DOHH2 (cell line): ENCODE data around the gene TP53BP2.

Source experiments
- H3F3A ChIP-seq: fragments of 200-600 bp; sonication (generic), shearing (Covaris generic); 2 replicates; pipeline ENCODE4 v1.6.0; 2016; ENCODE audit warnings: antibody characterized with exemption, mild to moderate bottlenecking; ENCODE audit not compliant: control insufficient read depth, insufficient read depth
- H3K27ac ChIP-seq: fragments of 200-600 bp; sonication (generic); 2 replicates; pipeline ENCODE4 v1.5.1; 2014; ENCODE audit warnings: low read depth, mild to moderate bottlenecking, low read length, moderate library complexity
- H3K27me3 ChIP-seq: fragments of 200-600 bp; sonication (generic); 2 replicates; pipeline ENCODE4 v1.6.1; 2014; ENCODE audit warnings: mild to moderate bottlenecking, low read length, mixed read lengths; ENCODE audit not compliant: control insufficient read depth
- H3K36me3 ChIP-seq: fragments of 200-600 bp; sonication (generic); 2 replicates; pipeline ENCODE4 v1.6.1; 2014; ENCODE audit warnings: mild to moderate bottlenecking, low read length, moderate library complexity, mixed read lengths; ENCODE audit not compliant: control insufficient read depth
- H3K4me1 ChIP-seq: fragments of 200-600 bp; sonication (generic); 2 replicates; pipeline ENCODE4 v1.6.1; 2014; ENCODE audit warnings: mild to moderate bottlenecking, low read length, mixed read lengths; ENCODE audit not compliant: control insufficient read depth
- H3K4me2 ChIP-seq: fragments of 200-600 bp; sonication (generic); 2 replicates; pipeline ENCODE4 v1.6.0; 2014; ENCODE audit warnings: mild to moderate bottlenecking, low read length, moderate library complexity
- H3K4me3 ChIP-seq: fragments of 200-600 bp; sonication (generic); 2 replicates; pipeline ENCODE4 v1.5.1; 2014; ENCODE audit warnings: mild to moderate bottlenecking, low read length, mixed read lengths
- H3K79me2 ChIP-seq: fragments of 200-600 bp; sonication (generic); 2 replicates; pipeline ENCODE4 v1.6.1; 2014; ENCODE audit warnings: mild to moderate bottlenecking, low read length, mixed read lengths; ENCODE audit not compliant: control insufficient read depth
- H3K9me2 ChIP-seq: fragments of 200-600 bp; sonication (generic); replicated peaks from 2 replicates; pipeline ENCODE4 v1.6.1; 2014; ENCODE audit warnings: mild to moderate bottlenecking, low read length, mixed read lengths; ENCODE audit not compliant: control insufficient read depth
- H3K9me3 ChIP-seq: fragments of 200-600 bp; sonication (generic); 2 replicates; pipeline ENCODE4 v1.6.1; 2014; ENCODE audit warnings: antibody characterized with exemption, low read length, mixed read lengths; ENCODE audit not compliant: control insufficient read depth, insufficient read depth
- H4K20me1 ChIP-seq: fragments of 200-600 bp; sonication (generic); 2 replicates; pipeline ENCODE4 v1.6.0; 2014; ENCODE audit warnings: low read depth, mild to moderate bottlenecking, antibody characterized with exemption, low read length, moderate library complexity; ENCODE audit not compliant: control insufficient read depth, insufficient read depth
- EZH2phosphoT487 ChIP-seq: fragments of 200-600 bp; sonication (generic); IDR thresholded peaks from 2 replicates; pipeline ENCODE4 v1.6.1; 2017; ENCODE audit warnings: borderline replicate concordance, mild to moderate bottlenecking, antibody characterized with exemption, low read length, moderate library complexity, mixed read lengths
- TF ChIP-seq, protein P1 (sequence below): fragments of 200-600 bp; sonication (generic); IDR thresholded peaks from one replicate; pipeline ENCODE4 v1.5.1; 2014; ENCODE audit warnings: antibody characterized with exemption, mild to moderate bottlenecking, low read depth, low read length; ENCODE audit not compliant: poor library complexity, severe bottlenecking

Gene TP53BP2

DNA sequence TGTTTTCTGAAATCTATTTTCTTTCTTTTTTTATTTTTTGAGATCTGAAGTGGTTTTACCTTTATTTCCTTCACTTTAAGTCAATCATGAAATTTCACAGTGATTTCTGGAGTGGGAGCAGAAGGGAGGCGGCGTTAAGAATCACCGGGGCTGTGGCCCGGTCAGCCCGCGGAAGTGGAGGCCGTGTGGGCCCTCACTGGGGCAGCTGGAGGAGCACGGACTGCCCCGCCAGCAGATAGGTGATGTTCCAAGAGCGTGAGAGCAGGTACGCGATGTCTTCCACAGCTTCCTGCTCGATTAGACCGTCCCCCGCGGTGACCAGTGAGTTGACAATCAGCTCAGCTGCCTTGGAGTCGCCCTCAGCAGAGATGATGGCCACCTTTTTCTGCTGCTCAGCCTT is 10.6 kb upstream of the TP53BP2 start:
- H3K27ac ChIP-seq: no peak overlapping the region
- no peaks in the 10 kb centered on the region for H3K36me3 ChIP-seq
- no peak overlapping the region for H3K4me3 ChIP-seq
- H3K27me3 ChIP-seq: peaks cover 14% of the 10 kb centered on the region
- H3K79me2 ChIP-seq: no peaks in the 10 kb centered on the region
- H3K4me1 ChIP-seq: 0 out of 2 replicates have a peak, but pooled peaks cover 3% of the 10 kb centered on the region
- TF ChIP-seq, protein P1, sequence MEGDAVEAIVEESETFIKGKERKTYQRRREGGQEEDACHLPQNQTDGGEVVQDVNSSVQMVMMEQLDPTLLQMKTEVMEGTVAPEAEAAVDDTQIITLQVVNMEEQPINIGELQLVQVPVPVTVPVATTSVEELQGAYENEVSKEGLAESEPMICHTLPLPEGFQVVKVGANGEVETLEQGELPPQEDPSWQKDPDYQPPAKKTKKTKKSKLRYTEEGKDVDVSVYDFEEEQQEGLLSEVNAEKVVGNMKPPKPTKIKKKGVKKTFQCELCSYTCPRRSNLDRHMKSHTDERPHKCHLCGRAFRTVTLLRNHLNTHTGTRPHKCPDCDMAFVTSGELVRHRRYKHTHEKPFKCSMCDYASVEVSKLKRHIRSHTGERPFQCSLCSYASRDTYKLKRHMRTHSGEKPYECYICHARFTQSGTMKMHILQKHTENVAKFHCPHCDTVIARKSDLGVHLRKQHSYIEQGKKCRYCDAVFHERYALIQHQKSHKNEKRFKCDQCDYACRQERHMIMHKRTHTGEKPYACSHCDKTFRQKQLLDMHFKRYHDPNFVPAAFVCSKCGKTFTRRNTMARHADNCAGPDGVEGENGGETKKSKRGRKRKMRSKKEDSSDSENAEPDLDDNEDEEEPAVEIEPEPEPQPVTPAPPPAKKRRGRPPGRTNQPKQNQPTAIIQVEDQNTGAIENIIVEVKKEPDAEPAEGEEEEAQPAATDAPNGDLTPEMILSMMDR: no peak
- TF ChIP-seq EZH2phosphoT487: no peak
- no peaks in the 10 kb centered on the region for H3F3A ChIP-seq
- H3K9me3 ChIP-seq: no peaks in the 10 kb centered on the region
- no peak overlapping the region for H3K4me2 ChIP-seq
- H4K20me1 ChIP-seq: no peaks in the 10 kb centered on the region
- H3K9me2 ChIP-seq: no peaks in the 10 kb centered on the region

DNA sequence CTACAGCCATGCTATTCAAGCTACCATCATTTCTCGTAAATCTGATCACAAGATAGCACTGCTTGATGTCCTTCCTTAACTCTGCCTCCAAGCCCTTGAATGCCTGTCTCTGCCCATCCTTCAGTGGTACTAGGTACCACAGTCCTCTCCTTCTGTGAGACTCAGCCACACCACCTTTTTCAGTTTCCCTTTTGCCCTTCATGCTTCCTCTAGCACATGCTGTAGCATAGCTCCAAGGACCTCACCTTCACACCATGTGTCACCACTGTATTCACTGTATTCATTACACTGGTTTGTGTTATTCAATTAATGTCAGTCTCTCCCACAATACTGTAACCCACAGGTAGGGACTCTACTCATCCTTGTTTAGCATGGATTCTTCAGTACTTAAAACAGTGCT is 8.0 kb upstream of the TP53BP2 start:
- 0 out of 2 replicates have a peak, but pooled peaks cover 3% of the 10 kb centered on the region for H3K4me1 ChIP-seq
- H3K36me3 ChIP-seq: no peaks in the 10 kb centered on the region
- H3K9me2 ChIP-seq: no peaks in the 10 kb centered on the region
- H3K27me3 ChIP-seq: peaks cover 5% of the 10 kb centered on the region; the same call in 1 of the 2 replicates
- 0 out of 2 replicates have a peak, but pooled peaks cover 4% of the 10 kb centered on the region for H3K9me3 ChIP-seq
- no peaks in the 10 kb centered on the region for H3K79me2 ChIP-seq
- no peak for TF ChIP-seq EZH2phosphoT487
- TF ChIP-seq, protein P1: no peak
- H3K4me2 ChIP-seq: no peak overlapping the region
- H4K20me1 ChIP-seq: no peaks in the 10 kb centered on the region
- no peaks in the 10 kb centered on the region for H3F3A ChIP-seq
- H3K27ac ChIP-seq: no peak overlapping the region
- H3K4me3 ChIP-seq: no peak overlapping the region

DNA sequence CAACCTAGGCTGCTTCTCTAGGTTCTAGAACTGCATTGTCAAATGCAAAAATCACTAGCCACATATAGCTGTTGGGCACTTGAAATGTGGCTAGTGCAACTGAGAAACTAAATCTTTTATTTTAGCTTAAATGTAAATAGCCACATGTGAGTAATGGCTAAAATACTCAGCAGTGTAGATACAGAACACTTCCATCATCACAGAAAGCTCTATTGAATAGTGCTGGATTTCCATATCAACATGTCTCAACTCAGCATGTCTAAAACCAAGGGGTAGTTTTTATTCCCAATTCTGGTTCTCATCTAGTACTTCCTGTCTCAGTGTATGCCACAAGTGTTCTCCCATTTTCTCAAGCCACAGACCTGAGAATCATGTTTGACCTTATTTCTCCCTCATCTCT is 7.5 kb upstream of the TP53BP2 start:
- TF ChIP-seq EZH2phosphoT487: no peak
- TF ChIP-seq, protein P1: no peak
- Histone ChIP-seq H3K27me3 (peaks cover 1% of the 10 kb centered on the region; the same call in 1 of the 2 replicates), H4K20me1 (no peaks in the 10 kb centered on the region), H3K9me2 (no peaks in the 10 kb centered on the region), H3K36me3 (no peaks in the 10 kb centered on the region), H3F3A (no peaks in the 10 kb centered on the region), H3K4me3 (no peak overlapping the region), H3K9me3 (0 out of 2 replicates have a peak, but pooled peaks cover 4% of the 10 kb centered on the region), H3K4me2 (no peak overlapping the region), H3K27ac (no peak overlapping the region), H3K79me2 (no peaks in the 10 kb centered on the region), H3K4me1 (0 out of 2 replicates have a peak, but pooled peaks cover 3% of the 10 kb centered on the region)

DNA sequence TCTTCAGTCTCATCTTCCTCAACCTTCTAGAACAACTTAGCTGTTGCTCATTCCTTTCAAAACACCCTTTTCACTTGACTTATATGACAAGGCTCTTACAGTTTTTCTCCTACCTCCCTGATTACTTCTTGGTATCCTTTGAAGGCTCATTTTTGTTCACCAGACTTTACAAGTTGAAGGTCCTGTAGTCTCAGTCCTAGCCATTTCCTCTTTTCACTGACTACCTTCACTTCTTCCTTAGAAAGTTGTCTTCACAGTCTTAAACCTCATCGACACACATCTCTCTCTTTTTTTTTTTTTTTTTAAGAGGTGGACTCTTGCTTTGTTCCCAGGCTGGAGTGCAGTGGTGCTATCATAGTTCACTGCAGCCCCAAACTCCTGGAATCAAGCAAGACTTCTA is 6.6 kb upstream of the TP53BP2 start:
- Histone ChIP-seq H3K4me3 (no peak overlapping the region), H3K4me2 (no peak overlapping the region), H3K9me3 (0 out of 2 replicates have a peak, but pooled peaks cover 4% of the 10 kb centered on the region), H4K20me1 (no peaks in the 10 kb centered on the region), H3K9me2 (no peaks in the 10 kb centered on the region), H3K4me1 (0 out of 2 replicates have a peak, but pooled peaks cover 3% of the 10 kb centered on the region), H3K27ac (no peak overlapping the region), H3F3A (no peaks in the 10 kb centered on the region), H3K36me3 (no peaks in the 10 kb centered on the region), H3K79me2 (no peaks in the 10 kb centered on the region), H3K27me3 (no peaks in the 10 kb centered on the region)
- TF ChIP-seq, protein P1: no peak
- no peak for TF ChIP-seq EZH2phosphoT487
